Left ventricle myocardium superior (tissue), 1 donor: ENCODE data around the gene TFF1. TPM values are rescaled to one million over a fixed set of nuclear protein-coding genes. Genes with fewer than 3 reads are reported as not detected.

Experiments used
- ATAC-seq: fragments of 200-7000 bp; cut with Tn5 transposase; one replicate; pipeline ENCODE4 v1.9.1; 2020; ENCODE audit warnings: mild to moderate bottlenecking, moderate library complexity
- DNase-seq: peaks from one replicate; pipeline ENCODE4 v3.0.0-alpha.2; 2020
- intact Hi-C: fragments of 100-400 bp; cut with micrococcal nuclease; formaldehyde crosslinking; loops from one replicate; pipeline ENCODE4 v1.11.0; 2022
- total RNA-seq: library from RNA; stranded (reverse); fragmentation: NEBNext Ultra II Directional; extraction: Animal tissue kit (Norgen Biotek cat#: 25700); gene quantifications from one replicate; pipeline ENCODE4 v1.2.1, GENCODE V29; 2021
- donor health status: DM: no; HTN: yes; CAD: no; lungs with severe emphysema.

TFF1 gene
- total RNA-seq, 1 donor from 2014 or later: not detected

DNA sequence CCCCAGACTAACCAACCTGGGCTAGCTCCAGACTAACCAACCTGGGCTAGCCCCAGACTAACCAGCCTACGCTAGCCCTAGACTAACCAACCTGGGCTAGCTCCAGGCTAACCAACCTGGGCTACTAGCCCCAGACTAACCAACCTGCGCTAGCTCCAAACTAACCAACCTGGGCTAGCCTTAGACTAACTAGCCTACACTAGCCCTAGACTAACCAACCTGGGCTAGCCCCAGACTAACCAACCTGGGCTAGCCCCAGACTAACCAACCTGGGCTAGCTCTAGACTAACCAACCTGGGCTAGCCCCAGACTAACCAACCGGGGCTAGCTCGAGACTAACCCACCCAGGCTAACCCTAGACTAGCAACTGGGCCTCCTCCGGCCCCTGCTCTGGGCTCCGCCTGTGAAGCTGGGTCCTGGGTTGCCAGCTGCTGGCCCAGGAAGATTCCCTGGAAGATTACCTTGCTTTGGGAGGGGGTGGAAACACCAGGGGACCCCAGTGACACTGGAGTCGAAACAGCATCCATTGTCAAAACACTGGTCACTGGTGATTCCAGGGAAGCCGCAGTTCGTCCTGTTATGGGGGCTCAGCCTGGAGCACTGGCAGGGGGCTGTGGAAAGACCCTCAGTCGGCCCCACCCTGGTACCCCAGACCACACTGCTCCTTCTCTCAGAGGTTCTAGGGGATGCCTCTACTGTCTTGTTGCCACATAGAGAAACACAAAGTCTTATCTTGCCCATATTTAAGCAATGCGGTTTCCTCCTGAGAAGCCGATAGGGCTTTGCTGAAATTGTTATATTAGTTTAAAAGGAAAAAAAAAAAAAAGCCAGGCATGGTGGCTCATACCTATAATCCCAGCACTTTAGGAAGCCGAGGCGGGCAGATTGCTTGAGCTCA is 16.7 kb downstream of the TFF1 start:
- no peak for ATAC-seq
- intact Hi-C loops: no loop called here
- no peak for DNase-seq

GRCh38 chr21:42348762-42349161 is 17.6 kb downstream of the TFF1 start:
- ATAC-seq (no peak), DNase-seq (no peak)
- intact Hi-C loops: no loop called here

DNA sequence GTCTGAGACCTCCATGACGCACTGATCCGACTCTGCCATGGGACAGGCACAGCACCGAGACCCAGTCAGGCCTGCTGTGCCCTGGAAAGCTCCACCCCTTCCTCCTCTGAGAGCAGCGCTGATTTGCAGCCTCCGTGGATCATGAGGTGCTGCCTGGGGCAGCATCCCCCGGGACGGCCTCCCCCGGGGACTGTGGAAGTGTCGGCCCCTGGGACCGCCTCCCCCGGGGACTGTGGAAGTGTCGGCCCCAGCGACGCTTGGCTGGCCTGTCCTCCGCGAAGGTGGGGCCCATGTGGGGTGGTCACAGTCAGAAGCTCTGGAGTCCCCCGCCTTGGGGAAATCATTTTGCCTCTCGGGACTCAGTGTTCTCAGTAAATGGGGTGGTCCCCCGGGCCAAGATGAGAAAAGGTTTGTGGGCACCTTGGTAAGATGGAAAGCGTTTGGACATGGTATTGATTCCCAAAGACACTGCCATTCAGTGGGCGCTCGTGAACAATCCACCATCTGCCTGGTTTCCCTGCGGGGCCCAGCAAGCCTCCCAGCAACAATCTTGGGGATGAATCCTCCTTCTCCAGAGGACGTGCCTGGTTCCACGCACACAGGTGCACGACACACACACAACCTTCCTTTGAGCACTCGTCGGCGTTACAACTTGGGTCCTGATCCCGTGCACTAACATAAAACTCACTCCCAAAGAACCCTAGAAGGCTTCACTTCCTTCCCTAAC is 18.6 kb downstream of the TFF1 start:
- no peak for ATAC-seq
- DNase-seq: no peak
- intact Hi-C loops: no loop called here

DNA sequence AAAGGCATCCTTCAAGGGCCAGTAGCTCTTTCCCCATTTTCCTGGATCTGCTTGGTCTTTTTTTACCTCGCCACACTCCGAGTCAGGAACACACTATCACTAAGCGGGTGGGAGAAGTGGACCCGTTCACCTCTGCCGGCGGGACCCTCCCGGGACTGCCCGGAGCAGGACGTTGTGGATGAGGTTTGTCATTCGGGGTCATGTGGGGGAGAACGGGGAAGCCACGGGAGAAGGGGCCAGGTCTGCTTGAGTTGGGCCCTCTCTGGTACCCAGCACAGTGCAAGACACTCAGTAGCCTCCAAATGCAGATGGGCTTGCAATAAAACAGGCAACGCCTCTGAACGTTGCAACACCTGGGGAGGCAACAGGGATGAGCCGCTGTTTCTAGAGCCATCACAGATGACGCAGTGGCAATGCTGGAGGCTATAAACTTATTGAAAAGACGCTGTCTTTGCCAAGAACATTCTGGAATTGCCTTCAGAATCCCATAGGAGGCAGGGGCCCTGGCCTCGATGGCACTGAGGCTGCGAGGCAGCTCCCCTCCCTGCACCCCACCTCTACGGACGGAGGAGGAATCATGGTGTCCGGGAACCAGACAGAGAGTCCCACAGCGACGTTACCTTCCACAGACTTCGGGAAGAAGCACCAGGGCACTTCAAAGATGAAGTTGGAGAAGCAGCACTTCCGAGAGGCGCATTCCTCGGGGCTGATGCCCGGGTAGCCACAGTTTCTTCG is 19.3 kb downstream of the TFF1 start:
- ATAC-seq (no peak), DNase-seq (no peak)
- intact Hi-C loops: no loop called here

DNA sequence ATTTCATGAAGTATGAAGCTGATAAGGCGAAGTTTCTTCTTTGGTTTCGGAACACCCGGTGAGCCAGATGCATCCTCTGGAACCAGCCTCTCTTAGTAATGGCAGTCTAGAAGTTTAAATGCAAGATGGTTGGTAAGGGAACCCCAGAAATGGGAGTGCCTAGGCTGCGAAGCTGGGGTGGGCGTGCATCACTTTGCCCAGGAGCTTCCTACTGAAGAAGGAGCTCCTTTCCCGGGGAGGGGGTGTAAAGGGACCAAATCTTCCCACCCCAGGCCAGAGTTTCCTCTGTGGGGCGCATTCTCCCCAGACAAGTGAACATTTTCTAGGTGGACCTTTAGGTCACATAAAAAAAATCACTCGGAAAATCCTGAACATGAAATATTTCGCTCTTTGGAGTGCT is 19.9 kb downstream of the TFF1 start:
- ATAC-seq (no peak), DNase-seq (no peak)
- intact Hi-C loops: no loop called here

GRCh38 chr21:42344631-42345030 is 21.7 kb downstream of the TFF1 start:
- intact Hi-C loops: no loop called here
- DNase-seq (no peak), ATAC-seq (no peak)

DNA sequence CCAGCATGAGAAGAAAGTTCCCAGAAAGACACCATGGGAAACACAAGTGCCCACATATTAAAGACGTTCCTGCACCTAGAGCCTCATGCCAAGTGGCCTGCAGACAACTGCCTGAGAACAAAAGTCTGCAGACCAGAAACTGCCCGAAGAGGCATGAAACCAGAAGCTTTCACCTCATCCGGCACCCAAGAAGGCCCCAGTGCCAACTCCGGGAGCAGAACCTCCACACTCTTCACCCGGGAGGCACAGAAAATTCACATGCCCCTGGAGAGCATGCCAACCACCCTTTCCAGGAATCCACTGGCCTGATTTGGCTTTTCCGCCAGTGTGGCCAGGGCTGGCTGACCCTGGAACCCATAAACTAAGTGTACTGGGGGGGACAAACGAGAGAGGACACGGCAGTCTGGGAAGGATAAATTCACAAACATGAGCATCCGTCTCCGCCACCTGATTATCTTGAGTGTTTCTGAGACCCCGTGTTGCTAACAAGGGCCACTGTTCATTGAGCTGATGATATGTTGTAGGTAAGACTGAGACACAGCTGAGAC is 22.3 kb downstream of the TFF1 start:
- intact Hi-C loops: no loop called here
- no peak for DNase-seq
- ATAC-seq: no peak

GRCh38 chr21:42343556-42343955 is 22.8 kb downstream of the TFF1 start:
- intact Hi-C loops: no loop called here
- ATAC-seq: no peak
- DNase-seq: no peak

- intact Hi-C loops: no loop called here
- ATAC-seq: no peak
- no peak for DNase-seq
These were observed 23.2 kb downstream of the TFF1 start for GRCh38 chr21:42343101-42343500.

GRCh38 chr21:42341776-42342542 is 24.4 kb downstream of the TFF1 start:
- no peak for DNase-seq
- ATAC-seq: no peak
- intact Hi-C loops: no loop called here

- DNase-seq (no peak), ATAC-seq (no peak)
- intact Hi-C loops: no loop called here
These were observed 25.9 kb downstream of the TFF1 start for GRCh38 chr21:42340187-42341050.

DNA sequence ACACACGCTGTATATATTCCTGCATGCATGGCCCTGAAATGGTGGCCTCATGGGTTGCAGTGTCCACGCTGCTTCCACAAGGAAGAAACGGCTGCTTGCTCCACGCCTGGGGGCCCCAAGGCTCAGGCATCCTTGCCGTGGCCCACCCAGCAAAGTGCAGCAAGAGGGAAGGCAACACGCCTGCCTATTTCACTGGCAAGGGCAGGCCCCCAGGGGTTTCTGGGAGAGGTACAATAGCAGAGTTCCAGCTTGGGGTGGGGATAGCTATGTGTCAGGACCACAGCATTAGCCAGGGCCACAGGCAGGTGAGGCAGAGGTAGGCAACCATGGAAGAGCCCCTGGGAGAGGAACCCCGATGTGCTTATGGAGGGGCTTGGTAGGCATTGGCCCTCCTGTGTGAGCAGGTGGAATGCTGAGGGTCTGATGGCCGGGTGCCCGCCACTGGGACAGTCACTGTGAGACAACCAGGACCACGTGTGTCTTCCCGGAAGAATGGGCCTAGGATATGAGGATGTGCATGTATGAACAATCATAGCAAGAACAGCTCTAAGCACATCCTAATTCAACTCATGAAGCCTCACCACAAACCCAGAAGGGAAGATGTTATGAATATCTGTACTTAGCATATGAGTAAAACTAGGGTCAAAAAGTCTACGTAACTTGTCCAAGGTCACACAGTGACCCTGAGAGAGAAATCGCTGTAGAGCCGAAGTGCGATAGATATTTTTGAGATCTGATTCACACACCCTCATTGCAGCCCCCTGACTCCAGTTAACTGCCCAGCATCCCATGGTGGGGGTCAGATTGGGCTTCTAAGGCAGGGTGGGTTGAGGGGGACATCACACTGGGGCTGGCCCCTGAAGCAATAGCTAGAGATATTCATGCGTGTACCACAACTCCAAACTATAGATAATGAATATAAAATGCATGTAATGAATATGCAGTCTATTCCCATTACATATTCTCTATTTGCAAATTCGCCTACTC is 27.3 kb downstream of the TFF1 start:
- DNase-seq: no peak
- ATAC-seq: no peak
- intact Hi-C loops: no loop called here

- ATAC-seq: peak; percentile 69
- intact Hi-C loops: no loop called here
- peak; percentile 70 for DNase-seq
These were observed 28.3 kb downstream of the TFF1 start for GRCh38 chr21:42337830-42338728.

DNA sequence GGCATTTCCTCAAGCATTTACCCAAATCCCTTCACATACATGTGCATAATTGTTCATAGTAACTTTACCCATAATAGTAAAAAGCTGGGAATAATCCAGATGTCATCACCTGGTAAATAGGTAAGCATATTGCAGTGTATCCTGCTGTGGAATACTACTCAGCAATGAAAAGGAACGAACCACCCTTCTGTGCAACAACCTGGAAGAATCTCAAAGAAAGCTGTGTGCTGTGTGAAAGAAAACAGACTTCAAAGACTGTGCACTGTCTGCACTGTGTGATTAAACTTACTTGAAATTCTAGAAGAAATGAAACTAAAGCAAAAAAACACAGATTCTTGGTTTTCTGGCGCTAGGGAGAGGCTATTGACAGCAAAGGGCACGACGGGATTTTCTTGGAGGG is 29.1 kb downstream of the TFF1 start:
- DNase-seq: no peak
- no peak for ATAC-seq
- intact Hi-C loops: no loop called here

- intact Hi-C loops: no loop called here
- DNase-seq (no peak), ATAC-seq (no peak)
These were observed 30.3 kb downstream of the TFF1 start for GRCh38 chr21:42336054-42336453.
